ENCODE results near the gene CCDC146.
A peak's percentile ranks its signal among the peaks of the same experiment; 100 is the strongest.
"Not testable (repeated sequence)": the region's sequence is repeated elsewhere in the genome, so short reads cannot be mapped to it uniquely, and the experiment has no call there.

The CCDC146 gene

GRCh38 chr7:77197141-77197540, 74.7 kb downstream of the CCDC146 start:
- DNase-seq (ENCODE audit: extremely low read depth in 1 of 2, low read depth in 1 of 2): no peak

DNA sequence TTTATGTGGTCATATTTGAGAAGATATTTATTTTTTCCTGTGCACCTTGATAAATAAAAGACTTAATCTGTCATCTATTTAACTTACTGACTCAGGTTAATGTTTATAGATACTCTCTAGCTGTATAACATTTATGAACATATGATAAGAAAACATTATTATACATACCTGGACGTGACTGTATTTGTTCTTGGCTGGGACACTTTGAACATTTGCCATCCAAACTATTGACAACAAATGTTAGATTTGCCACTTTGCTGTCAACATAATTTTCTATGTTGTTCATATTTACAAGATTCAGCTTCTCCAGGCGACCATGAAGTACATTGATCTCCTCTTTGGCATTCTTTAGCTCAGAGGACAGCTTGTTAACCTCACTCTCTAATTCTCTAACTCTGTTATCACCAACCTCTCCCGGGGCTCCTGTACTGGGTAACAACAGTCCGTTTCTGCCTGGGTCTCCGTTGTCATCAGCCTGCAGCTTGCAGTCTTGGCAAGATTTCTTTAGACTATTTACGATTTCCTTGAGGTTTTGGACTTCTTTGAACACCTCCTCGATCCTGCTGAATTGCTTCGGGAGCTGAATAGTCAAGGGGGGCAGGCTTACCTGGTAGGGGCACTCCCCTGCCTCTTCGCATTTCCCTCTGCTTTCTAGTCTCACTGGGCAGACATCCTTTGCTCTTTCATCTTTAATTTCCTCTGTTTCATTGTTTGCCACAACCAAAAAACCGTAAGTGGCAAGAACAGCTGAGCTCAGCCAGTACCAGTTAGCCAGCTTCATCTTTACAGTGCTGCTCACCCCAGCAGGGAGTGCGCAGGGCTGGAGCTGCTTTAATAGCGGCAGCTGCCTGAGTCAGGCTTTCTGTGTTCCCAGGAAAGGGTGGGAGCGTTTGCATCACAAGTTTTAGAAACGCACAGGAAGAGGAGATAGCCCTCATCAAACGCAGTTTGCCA, 76.9 kb downstream of the CCDC146 start, which contains the start of gene FGL2:
Gene FGL2 (minus strand): TSS at position 807 of the 954 bp plus-strand sequence. CDS start 26 bp downstream, at position 781.
- DNase-seq (ENCODE audit: extremely low read depth in 1 of 2, low read depth in 1 of 2): peak in 1 of 2 donors; percentile 2

- DNase-seq (ENCODE audit: extremely low read depth in 1 of 2, low read depth in 1 of 2): no peak
These were observed 78.1 kb downstream of the CCDC146 start for GRCh38 chr7:77200542-77200941.

- DNase-seq (ENCODE audit: extremely low read depth in 1 of 2, low read depth in 1 of 2): no peak
These were observed 80.1 kb downstream of the CCDC146 start for GRCh38 chr7:77202481-77202976.

DNA sequence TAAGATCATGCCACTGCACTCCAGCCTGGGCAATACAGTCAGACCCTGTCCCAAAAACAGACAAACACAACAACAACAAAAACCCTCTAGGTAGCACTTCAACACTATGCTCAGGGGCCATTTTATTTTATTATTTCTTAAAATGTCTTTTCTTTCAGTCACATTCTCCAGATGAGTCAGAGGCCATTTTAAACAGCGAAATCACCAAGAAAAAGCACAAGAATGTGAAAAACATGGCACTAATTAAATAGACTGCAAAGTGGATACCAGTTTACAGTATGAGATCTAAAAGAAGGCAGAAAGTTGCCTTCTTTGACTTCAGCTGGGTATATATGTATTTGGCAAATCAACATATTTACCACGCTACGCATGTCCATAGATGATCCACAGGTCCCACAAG, 83.3 kb downstream of the CCDC146 start:
- DNase-seq (ENCODE audit: extremely low read depth in 1 of 2, low read depth in 1 of 2): no peak

- DNase-seq (ENCODE audit: extremely low read depth in 1 of 2, low read depth in 1 of 2): no peak
These were observed 86.0 kb downstream of the CCDC146 start for GRCh38 chr7:77208416-77208815.

DNA sequence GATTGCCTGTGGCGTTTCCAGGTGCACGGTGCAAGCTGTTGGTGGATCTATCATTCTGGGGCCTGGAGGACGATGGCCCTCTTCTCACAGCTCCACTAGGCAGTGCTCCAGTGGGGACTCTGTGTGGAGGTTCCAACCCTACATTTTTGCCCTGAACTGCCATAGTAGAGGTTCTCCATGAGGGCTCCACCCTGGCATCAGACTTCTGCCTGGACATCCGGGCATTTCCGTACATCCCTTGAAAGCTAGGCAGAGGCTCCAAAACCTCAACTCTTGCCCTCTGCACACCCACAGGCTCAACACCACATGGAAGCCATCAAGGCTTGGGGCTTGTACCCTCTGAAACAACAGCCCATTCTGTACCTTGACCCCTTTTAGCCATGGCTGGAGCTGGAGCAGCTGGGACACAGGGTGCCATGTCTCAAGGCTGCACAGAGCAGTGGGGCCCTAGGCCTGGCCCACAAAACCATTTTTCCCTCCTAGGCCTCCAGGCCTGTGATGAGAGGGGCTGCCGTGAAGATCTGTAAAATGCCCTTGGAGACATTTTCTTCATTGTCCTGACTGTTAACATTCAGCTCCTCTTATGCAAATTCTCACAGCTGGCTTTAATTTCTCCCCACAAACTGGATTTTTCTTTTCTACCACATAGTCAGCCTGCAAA, 87.2 kb downstream of the CCDC146 start:
- no peak for DNase-seq (ENCODE audit: extremely low read depth in 1 of 2, low read depth in 1 of 2)

GRCh38 chr7:77216181-77216845, 93.9 kb downstream of the CCDC146 start:
- no peak for DNase-seq (ENCODE audit: extremely low read depth in 1 of 2, low read depth in 1 of 2)

- DNase-seq (ENCODE audit: extremely low read depth in 1 of 2, low read depth in 1 of 2): no peak
These were observed 95.2 kb downstream of the CCDC146 start for GRCh38 chr7:77217474-77218185.

- DNase-seq (ENCODE audit: extremely low read depth in 1 of 2, low read depth in 1 of 2): not testable (repeated sequence)
These were observed 97.4 kb downstream of the CCDC146 start for GRCh38 chr7:77219701-77220331.

DNA sequence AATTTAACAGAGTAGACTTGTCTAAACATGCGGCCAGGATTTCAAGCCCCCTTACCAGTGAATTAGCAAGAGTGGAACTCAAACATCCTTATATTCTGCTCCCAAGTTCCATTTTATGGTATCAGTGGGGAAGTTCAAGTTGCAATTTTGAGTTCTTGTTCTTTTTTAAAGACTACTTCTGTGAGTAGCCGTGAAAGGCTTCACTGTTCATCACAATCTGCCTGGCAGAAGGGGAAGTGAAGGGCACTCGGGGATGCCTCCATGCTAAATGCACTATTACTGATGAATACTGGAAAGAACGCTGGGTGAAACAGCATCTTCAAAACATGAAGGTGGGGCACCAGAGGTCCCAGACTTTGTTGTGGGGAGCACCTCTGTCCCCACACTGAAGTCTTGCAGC, 99.7 kb downstream of the CCDC146 start:
- DNase-seq (ENCODE audit: extremely low read depth in 1 of 2, low read depth in 1 of 2): no peak

DNA sequence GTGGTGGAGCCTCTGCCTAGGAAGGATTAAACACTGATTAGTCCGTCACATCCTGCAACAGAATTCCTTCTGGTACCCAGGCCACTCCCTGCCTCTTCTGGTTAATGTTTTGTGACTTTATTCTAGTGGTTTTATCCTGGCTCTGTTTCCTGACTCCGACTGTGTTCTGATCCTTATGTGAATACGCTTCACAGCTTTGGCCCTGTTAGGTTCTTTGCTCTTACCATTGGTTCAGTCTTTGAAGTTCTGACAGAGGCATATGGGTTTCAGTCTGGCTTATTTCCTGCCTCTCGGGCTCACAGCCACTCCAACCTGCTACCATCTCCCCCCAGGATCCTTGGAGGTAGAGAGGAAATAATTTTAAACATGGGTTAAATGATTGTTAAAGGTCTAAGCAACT, 100.4 kb downstream of the CCDC146 start:
- no peak for DNase-seq (ENCODE audit: extremely low read depth in 1 of 2, low read depth in 1 of 2)

- no peak for DNase-seq (ENCODE audit: extremely low read depth in 1 of 2, low read depth in 1 of 2)
These were observed 100.8 kb downstream of the CCDC146 start for GRCh38 chr7:77223261-77223660.

DNA sequence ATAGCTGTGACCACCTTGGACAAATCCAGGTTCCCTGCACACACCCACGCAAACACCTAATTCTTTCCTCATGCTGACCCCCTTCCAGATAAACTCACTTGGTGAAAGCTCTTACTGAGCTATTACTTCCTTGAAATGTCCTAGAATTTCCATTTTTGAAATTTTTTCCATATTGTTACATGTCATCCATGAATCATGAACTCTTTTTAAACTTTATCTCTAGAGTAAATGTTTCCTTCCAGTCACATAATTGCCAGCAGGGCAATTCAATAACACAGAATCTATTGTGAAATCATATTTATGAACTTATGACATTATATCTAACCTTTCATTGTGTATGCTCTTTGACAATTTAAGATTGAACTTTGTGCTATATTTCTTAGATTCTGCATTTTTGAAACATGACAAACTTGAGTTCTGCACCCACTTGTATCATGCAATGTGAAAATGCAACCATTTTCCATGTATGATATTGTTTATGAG, 104.0 kb downstream of the CCDC146 start:
- no peak for DNase-seq (ENCODE audit: extremely low read depth in 1 of 2, low read depth in 1 of 2)

- not testable (repeated sequence) for DNase-seq (ENCODE audit: extremely low read depth in 1 of 2, low read depth in 1 of 2)
These were observed 106.4 kb downstream of the CCDC146 start for GRCh38 chr7:77228795-77229194.

DNA sequence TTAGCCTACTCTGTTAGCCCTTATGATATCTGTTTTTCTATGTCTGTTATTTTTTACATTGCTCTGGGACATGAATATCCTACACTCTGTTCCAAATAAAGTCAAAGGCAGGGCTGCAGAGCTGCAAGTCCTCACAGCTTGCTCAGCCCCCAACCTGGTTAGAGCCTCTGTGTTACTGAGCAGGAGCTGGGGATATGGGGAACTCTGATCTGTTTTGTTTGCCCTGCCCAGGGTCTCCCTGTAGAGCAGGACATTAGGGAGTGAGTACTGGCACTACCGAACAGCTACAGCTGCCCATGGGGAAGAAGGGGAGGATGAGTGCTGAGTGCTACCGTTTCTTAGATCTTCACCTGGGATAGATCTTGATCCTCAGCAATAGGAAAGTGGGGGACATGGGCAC, 110.1 kb downstream of the CCDC146 start:
- no peak for DNase-seq (ENCODE audit: extremely low read depth in 1 of 2, low read depth in 1 of 2)

DNA sequence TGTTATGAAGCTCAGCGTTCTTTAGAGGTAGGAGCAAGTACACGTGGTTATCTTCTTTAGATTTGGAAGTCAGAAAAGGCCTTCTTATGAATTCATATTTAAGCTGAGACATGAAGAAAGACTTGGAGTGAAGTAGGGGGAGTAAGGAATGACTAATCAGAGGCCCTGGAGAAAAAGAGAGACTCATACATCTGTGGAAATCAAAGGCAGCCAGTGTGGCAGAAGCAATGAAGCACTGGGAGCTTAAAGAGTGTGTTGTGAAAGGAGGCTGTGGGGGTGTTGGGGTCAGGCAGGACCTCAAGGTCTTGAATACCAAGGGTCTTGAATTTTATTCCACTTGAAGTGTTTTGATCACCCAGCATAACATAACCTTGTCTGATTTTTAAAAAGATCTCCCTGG, 112.9 kb downstream of the CCDC146 start:
- no peak for DNase-seq (ENCODE audit: extremely low read depth in 1 of 2, low read depth in 1 of 2)

GRCh38 chr7:77238703-77239136, 116.3 kb downstream of the CCDC146 start:
- DNase-seq (ENCODE audit: extremely low read depth in 1 of 2, low read depth in 1 of 2): no peak

DNA sequence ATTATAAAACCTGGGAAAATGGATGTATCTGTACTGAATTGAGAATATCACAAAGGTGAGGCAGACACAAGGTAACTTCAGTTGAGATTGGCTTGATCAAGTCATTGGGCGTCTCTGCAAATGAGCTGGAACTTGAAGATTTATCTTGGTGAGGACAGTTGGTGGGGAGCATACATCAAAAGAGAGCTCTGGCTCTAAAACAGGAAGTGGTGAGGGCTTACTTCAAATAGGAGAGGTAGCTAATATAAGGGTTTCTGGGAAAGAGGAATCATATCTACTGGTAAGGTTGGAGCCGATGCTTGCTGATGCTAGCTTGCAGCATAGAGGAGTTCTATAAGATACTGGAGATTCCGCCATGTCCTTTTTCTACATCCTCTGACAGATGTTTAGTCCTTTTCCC, 117.1 kb downstream of the CCDC146 start:
- DNase-seq (ENCODE audit: extremely low read depth in 1 of 2, low read depth in 1 of 2): no peak

- no peak for DNase-seq (ENCODE audit: extremely low read depth in 1 of 2, low read depth in 1 of 2)
These were observed 119.7 kb downstream of the CCDC146 start for GRCh38 chr7:77242068-77242467.
